ENCODE results near the gene CPT1C.

The CPT1C gene

DNA sequence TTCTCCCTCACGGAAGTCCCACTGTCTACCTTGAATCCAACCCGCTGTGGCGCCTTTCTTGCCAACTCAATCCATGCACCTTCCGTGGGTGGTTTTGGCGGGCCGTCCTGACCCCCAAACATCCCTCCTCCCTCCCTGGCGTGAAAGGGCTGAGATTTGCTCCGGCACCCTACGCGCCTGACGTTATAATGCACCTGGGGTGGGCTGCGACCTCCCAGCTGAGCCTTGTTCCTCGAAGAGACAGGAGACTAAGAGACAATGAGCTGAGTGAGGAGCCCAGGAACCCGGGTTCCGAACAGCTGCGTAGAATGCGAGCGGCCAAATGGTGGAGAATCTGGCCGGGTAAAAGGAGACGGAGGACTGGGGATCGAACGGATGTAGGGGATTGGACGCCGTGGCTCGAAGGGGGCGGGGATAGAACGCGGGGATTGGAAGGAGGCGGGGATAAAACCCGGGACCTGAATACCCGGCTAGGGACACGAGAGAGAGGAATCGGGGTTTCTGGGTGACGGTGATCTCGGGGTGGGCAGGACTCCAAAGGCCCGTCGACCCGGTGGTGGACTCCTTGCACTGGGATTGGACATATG lies at the start of gene CPT1C:
CPT1C (plus strand) TSS at position 461 of the 587 bp plus-strand sequence. CDS start 1,137 bp downstream, outside the sequence.
- H3K4me3 ChIP-seq (ENCODE audit: low read length) = peak within 1 kb of the TSS; percentile 73
- H3K4me1 ChIP-seq (ENCODE audit: control insufficient read depth, insufficient read depth, low read length) = peaks cover 14% of the 10 kb centered on the region
- H3K9me3 ChIP-seq (ENCODE audit: control insufficient read depth, low read length) = no peaks in the 10 kb centered on the region
- peaks cover 13% of the 10 kb centered on the region for H3K36me3 ChIP-seq (ENCODE audit: control insufficient read depth, insufficient read depth, low read length, severe bottlenecking)
- H3K27me3 ChIP-seq (replicated peaks; ENCODE audit: control insufficient read depth, insufficient read depth, low read length) = no peaks in the 10 kb centered on the region
- peak; percentile 92 for DNase-seq (ENCODE audit: low read depth)
- peak within 1 kb of the TSS; percentile 67 for H3K9ac ChIP-seq (ENCODE audit: low read length)

- H3K9me3 ChIP-seq (ENCODE audit: control insufficient read depth, low read length) = no peaks in the 10 kb centered on the region
- H3K27me3 ChIP-seq (replicated peaks; ENCODE audit: control insufficient read depth, insufficient read depth, low read length) = no peaks in the 10 kb centered on the region
- H3K4me1 ChIP-seq (ENCODE audit: control insufficient read depth, insufficient read depth, low read length) = peaks cover 34% of the 10 kb centered on the region
Observed at GRCh38 chr19:49641688-49642491, 49.0 kb upstream of the CPT1C start, which contains the start of gene SCAF1. TSS of gene SCAF1 (plus strand) at chr19:49642209. CDS start at chr19:49645027, 2,818 bp downstream.

DNA sequence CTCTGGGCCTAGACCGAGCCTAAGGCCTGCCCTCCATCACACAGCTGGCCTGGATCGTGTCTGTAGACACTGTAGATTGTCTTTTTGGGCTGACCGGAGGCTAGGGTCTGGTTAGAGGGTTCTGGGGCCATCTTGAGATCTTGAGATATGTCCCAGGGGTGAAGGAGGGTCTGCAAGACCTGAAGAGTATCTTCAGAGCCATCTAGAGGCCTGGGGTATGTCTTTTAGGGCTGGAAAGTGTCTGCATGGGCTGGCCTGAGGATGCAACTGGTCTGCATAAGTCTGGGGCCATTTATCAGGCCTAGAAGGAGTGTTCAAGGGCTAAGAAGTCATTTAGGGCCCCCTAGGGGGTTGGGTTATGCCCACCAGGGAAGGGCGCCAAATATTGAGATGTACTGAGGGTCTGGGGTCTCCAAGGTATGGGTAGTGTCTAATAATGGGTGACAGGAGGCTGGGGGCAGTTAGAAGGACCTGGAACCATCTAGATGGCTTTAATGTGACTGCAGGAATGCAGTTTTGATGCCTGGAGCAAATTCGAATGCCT lies 48.4 kb upstream of the CPT1C start:
- H3K9me3 ChIP-seq (ENCODE audit: control insufficient read depth, low read length) = no peaks in the 10 kb centered on the region
- H3K9ac ChIP-seq (ENCODE audit: low read length) = peak overlapping the region; percentile 99
- peak overlapping the region; percentile 98 for H3K4me3 ChIP-seq (ENCODE audit: low read length)
- H3K36me3 ChIP-seq (ENCODE audit: control insufficient read depth, insufficient read depth, low read length, severe bottlenecking) = peaks cover 15% of the 10 kb centered on the region
- H3K27me3 ChIP-seq (replicated peaks; ENCODE audit: control insufficient read depth, insufficient read depth, low read length) = no peaks in the 10 kb centered on the region
- peaks cover 32% of the 10 kb centered on the region for H3K4me1 ChIP-seq (ENCODE audit: control insufficient read depth, insufficient read depth, low read length)
- no peak for DNase-seq (ENCODE audit: low read depth)

More at GRCh38 chr19:49641688-49642491, 49.0 kb upstream of the CPT1C start, which contains the start of gene SCAF1:
- Histone ChIP-seq H3K4me3 (ENCODE audit: low read length) (peak within 1 kb of the TSS; percentile 98), H3K9ac (ENCODE audit: low read length) (peak within 1 kb of the TSS; percentile 100), H3K36me3 (ENCODE audit: control insufficient read depth, insufficient read depth, low read length, severe bottlenecking) (peaks cover 9% of the 10 kb centered on the region)
- DNase-seq (ENCODE audit: low read depth) = peak; percentile 100

DNA sequence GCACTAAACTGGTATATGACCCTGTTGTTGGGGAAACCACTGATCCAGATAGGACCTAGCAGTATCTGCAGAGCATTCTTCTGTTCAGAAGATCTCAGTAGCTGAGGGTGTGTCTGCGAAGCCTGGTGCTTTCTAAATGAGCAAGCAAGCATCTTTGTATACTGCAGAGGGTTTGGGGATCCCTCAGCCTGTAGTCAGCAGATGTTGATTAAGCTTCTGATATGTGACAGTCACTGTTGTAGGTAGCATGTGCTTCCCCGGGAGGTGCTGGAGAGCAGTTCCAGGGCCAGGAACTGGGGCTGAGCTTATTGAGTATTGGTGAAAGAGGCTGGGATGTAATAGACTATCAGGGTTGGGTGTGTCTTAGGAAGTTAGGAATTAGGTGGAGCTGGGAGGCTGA lies 47.5 kb upstream of the CPT1C start:
- H3K9me3 ChIP-seq (ENCODE audit: control insufficient read depth, low read length) = no peaks in the 10 kb centered on the region
- H3K4me3 ChIP-seq (ENCODE audit: low read length) = peak overlapping the region; percentile 98
- peaks cover 29% of the 10 kb centered on the region for H3K4me1 ChIP-seq (ENCODE audit: control insufficient read depth, insufficient read depth, low read length)
- H3K36me3 ChIP-seq (ENCODE audit: control insufficient read depth, insufficient read depth, low read length, severe bottlenecking) = peaks cover 15% of the 10 kb centered on the region
- no peak for DNase-seq (ENCODE audit: low read depth)
- peak overlapping the region; percentile 99 for H3K9ac ChIP-seq (ENCODE audit: low read length)
- H3K27me3 ChIP-seq (replicated peaks; ENCODE audit: control insufficient read depth, insufficient read depth, low read length) = no peaks in the 10 kb centered on the region

GRCh38 chr19:49645592-49645991 lies 45.3 kb upstream of the CPT1C start:
- peaks cover 31% of the 10 kb centered on the region for H3K36me3 ChIP-seq (ENCODE audit: control insufficient read depth, insufficient read depth, low read length, severe bottlenecking)
- no peak overlapping the region for H3K4me3 ChIP-seq (ENCODE audit: low read length)
- no peaks in the 10 kb centered on the region for H3K9me3 ChIP-seq (ENCODE audit: control insufficient read depth, low read length)
- H3K27me3 ChIP-seq (replicated peaks; ENCODE audit: control insufficient read depth, insufficient read depth, low read length) = no peaks in the 10 kb centered on the region
- no peak for DNase-seq (ENCODE audit: low read depth)
- H3K9ac ChIP-seq (ENCODE audit: low read length) = peak overlapping the region; percentile 22
- peaks cover 24% of the 10 kb centered on the region for H3K4me1 ChIP-seq (ENCODE audit: control insufficient read depth, insufficient read depth, low read length)

- no peak overlapping the region for H3K4me3 ChIP-seq (ENCODE audit: low read length)
- no peak for DNase-seq (ENCODE audit: low read depth)
- no peaks in the 10 kb centered on the region for H3K9me3 ChIP-seq (ENCODE audit: control insufficient read depth, low read length)
- no peak overlapping the region for H3K9ac ChIP-seq (ENCODE audit: low read length)
- H3K36me3 ChIP-seq (ENCODE audit: control insufficient read depth, insufficient read depth, low read length, severe bottlenecking) = peaks cover 33% of the 10 kb centered on the region
- H3K27me3 ChIP-seq (replicated peaks; ENCODE audit: control insufficient read depth, insufficient read depth, low read length) = no peaks in the 10 kb centered on the region
- H3K4me1 ChIP-seq (ENCODE audit: control insufficient read depth, insufficient read depth, low read length) = peaks cover 21% of the 10 kb centered on the region
Observed at GRCh38 chr19:49645995-49646394, 44.9 kb upstream of the CPT1C start.

DNA sequence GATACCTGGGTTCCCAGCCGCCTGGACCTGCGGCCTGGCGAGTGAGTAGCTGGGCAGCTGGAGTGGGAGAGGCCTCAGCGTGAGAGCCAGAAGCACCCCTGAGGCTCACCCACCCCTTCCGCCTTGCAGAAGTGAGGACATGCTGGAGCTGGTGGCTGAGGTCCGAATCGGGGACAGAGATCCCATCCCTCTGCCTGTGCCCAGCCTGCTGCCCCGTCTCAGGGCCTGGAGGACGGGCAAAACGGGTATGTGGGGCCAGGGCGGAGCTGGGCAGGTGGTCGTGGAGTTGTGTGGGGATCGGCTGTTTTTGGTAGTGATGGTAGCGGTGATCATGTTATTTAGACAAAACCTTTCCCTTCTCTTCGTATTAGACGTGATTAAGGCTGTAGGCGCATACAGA lies 44.3 kb upstream of the CPT1C start:
- H3K9ac ChIP-seq (ENCODE audit: low read length) = no peak overlapping the region
- H3K9me3 ChIP-seq (ENCODE audit: control insufficient read depth, low read length) = no peaks in the 10 kb centered on the region
- H3K4me3 ChIP-seq (ENCODE audit: low read length) = no peak overlapping the region
- no peak for DNase-seq (ENCODE audit: low read depth)
- no peaks in the 10 kb centered on the region for H3K27me3 ChIP-seq (replicated peaks; ENCODE audit: control insufficient read depth, insufficient read depth, low read length)
- peaks cover 15% of the 10 kb centered on the region for H3K4me1 ChIP-seq (ENCODE audit: control insufficient read depth, insufficient read depth, low read length)
- H3K36me3 ChIP-seq (ENCODE audit: control insufficient read depth, insufficient read depth, low read length, severe bottlenecking) = peaks cover 37% of the 10 kb centered on the region

DNA sequence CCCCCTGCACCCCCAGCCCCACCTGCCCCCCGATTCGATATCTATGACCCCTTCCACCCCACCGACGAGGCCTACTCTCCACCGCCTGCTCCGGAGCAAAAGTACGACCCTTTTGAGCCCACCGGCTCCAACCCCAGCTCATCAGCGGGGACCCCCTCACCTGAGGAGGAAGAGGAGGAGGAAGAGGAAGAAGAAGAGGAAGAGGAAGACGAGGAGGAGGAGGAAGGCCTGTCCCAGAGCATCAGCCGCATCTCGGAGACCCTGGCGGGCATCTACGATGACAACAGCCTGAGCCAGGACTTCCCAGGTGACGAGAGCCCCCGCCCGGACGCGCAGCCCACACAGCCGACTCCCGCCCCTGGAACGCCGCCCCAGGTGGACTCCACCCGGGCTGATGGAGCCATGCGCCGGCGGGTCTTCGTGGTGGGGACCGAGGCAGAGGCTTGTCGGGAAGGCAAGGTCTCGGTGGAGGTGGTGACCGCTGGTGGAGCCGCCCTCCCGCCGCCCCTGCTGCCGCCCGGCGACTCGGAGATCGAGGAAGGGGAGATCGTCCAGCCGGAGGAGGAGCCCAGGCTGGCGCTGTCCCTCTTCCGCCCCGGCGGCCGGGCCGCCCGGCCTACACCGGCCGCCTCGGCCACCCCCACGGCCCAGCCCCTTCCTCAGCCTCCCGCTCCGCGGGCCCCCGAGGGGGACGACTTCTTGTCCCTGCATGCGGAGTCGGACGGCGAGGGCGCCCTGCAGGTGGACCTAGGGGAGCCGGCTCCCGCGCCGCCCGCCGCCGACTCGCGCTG lies 39.7 kb upstream of the CPT1C start:
- H3K9me3 ChIP-seq (ENCODE audit: control insufficient read depth, low read length) = no peaks in the 10 kb centered on the region
- H3K36me3 ChIP-seq (ENCODE audit: control insufficient read depth, insufficient read depth, low read length, severe bottlenecking) = peaks cover 73% of the 10 kb centered on the region
- no peak for DNase-seq (ENCODE audit: low read depth)
- H3K9ac ChIP-seq (ENCODE audit: low read length) = no peak overlapping the region
- no peak overlapping the region for H3K4me3 ChIP-seq (ENCODE audit: low read length)
- H3K27me3 ChIP-seq (replicated peaks; ENCODE audit: control insufficient read depth, insufficient read depth, low read length) = no peaks in the 10 kb centered on the region
- H3K4me1 ChIP-seq (ENCODE audit: control insufficient read depth, insufficient read depth, low read length) = no peaks in the 10 kb centered on the region

- no peak overlapping the region for H3K4me3 ChIP-seq (ENCODE audit: low read length)
- no peaks in the 10 kb centered on the region for H3K9me3 ChIP-seq (ENCODE audit: control insufficient read depth, low read length)
- peaks cover 73% of the 10 kb centered on the region for H3K36me3 ChIP-seq (ENCODE audit: control insufficient read depth, insufficient read depth, low read length, severe bottlenecking)
- DNase-seq (ENCODE audit: low read depth) = no peak
- H3K4me1 ChIP-seq (ENCODE audit: control insufficient read depth, insufficient read depth, low read length) = no peaks in the 10 kb centered on the region
- H3K9ac ChIP-seq (ENCODE audit: low read length) = no peak overlapping the region
- no peaks in the 10 kb centered on the region for H3K27me3 ChIP-seq (replicated peaks; ENCODE audit: control insufficient read depth, insufficient read depth, low read length)
Observed at GRCh38 chr19:49651820-49652550, 38.9 kb upstream of the CPT1C start.

GRCh38 chr19:49652551-49653465 lies 38.1 kb upstream of the CPT1C start:
- no peak overlapping the region for H3K4me3 ChIP-seq (ENCODE audit: low read length)
- H3K9me3 ChIP-seq (ENCODE audit: control insufficient read depth, low read length) = no peaks in the 10 kb centered on the region
- no peak overlapping the region for H3K9ac ChIP-seq (ENCODE audit: low read length)
- H3K36me3 ChIP-seq (ENCODE audit: control insufficient read depth, insufficient read depth, low read length, severe bottlenecking) = peaks cover 74% of the 10 kb centered on the region
- no peaks in the 10 kb centered on the region for H3K4me1 ChIP-seq (ENCODE audit: control insufficient read depth, insufficient read depth, low read length)
- no peaks in the 10 kb centered on the region for H3K27me3 ChIP-seq (replicated peaks; ENCODE audit: control insufficient read depth, insufficient read depth, low read length)
- DNase-seq (ENCODE audit: low read depth) = no peak
